Stimulated activated CD4-positive, alpha-beta T cell treated with anti-CD3 and anti-CD28 coated beads, Interleukin-15, amount 100 ng/mL, for 24 hours (primary cell): ENCODE measurements around the gene C4B.
A peak's percentile ranks its signal among the peaks of the same experiment; 100 is the strongest.
"Not testable (repeated sequence)": the region's sequence is repeated elsewhere in the genome, so short reads cannot be mapped to it uniquely, and the experiment has no call there.

ENCODE experiments used
- DNase-seq: peaks from one replicate; pipeline ENCODE4 v3.0.0-alpha.2; 2020

The C4B gene

DNA sequence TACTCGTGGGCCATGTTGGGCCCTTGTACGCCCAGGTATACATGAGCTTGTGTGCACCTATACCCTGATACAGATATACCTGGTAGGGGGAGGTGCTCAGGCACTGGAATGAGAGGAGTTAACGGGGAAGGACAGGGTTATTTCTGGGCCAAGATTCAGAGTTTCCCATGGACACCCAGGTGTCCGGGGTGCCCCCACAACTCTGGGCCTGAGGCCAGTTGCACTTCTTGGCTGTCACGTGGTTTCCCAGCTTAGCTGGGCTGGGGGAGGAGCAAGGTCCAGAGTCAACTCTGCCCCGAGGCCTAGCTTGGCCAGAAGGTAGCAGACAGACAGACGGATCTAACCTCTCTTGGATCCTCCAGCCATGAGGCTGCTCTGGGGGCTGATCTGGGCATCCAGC, 32.9 kb upstream of the C4B start, which contains the start of gene C4A:
Gene C4A (plus strand): TSS at position 314 of the 400 bp plus-strand sequence. CDS start 51 bp downstream, at position 365.
- not testable (repeated sequence) for DNase-seq

DNA sequence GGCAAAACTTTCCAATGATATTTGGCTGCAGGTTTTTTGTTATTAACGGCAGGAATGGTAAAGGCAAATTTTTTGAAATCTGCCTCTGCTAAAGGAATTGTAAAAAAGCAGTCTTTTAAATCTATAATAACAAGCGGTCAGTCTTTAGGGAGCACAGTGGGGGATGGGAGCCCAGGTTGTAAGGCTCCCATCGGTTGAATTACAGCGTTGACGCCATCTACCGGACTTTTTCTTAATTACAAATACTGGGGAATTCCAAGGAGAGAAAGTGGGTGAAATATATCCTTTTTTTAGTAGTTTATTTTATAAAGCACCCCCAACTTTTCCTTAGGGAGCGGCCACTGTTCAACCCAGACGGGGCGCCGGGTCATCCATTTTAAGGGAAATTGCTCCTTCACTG, 25.2 kb upstream of the C4B start:
- not testable (repeated sequence) for DNase-seq

DNA sequence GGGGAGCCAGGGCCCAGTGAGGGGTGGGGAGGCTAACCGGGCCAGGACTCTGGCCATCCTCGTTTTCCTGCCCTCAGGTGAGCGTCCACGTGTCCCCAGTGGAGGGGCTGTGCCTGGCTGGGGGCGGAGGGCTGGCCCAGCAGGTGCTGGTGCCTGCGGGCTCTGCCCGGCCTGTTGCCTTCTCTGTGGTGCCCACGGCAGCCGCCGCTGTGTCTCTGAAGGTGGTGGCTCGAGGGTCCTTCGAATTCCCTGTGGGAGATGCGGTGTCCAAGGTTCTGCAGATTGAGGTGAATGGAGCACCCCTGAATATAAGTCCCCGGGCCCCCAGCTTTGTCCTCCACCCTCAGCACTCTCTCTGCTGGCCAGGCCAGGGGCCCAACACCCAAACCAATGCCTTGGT, 20.2 kb upstream of the C4B start:
- DNase-seq = not testable (repeated sequence)

DNA sequence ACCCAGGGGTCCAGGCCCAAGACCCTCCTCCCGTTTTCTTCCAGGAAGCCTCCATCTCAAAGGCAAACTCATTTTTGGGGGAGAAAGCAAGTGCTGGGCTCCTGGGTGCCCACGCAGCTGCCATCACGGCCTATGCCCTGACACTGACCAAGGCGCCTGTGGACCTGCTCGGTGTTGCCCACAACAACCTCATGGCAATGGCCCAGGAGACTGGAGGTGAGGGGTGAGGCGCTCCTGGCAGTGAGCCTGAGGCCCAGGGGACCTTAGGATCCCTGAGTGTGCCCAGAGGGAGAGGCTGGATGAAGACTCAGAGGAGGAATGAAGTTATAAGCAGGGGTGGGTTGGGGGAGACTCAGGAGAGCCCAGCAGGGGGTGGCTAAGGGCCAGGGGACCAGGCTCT, 18.2 kb upstream of the C4B start:
- not testable (repeated sequence) for DNase-seq

DNA sequence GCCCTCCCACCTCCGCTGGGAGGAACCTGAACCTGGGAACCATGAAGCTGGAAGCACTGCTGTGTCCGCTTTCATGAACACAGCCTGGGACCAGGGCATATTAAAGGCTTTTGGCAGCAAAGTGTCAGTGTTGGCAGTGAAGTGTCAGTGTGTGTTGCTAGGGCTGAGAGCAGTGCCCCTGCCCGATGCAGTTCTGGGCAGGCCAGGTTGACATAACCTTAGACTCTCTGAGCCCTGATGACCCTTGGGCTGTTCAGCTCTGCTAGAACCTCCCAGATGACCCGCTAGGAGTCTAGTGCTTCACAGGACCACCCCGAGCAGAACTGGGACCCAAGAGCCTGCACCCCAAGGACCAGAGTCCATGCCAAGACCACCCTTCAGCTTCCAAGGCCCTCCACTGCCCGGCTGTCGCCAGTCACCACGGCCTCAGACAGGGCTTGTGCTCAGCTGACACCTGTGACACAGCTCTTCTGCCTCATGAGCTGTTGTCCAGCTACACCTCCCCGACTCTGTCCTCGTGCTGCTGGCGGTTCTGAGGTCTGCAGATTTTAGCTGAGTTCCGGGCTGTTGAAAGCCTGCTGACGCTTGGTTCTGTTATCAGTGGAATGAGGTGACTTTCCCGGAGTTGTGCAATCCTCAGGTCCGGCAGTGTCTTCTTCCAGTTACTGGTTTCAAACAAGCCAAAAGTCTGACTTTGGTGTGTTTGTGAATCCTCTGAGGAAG, 11.9 kb upstream of the C4B start:
- DNase-seq = not testable (repeated sequence)

DNA sequence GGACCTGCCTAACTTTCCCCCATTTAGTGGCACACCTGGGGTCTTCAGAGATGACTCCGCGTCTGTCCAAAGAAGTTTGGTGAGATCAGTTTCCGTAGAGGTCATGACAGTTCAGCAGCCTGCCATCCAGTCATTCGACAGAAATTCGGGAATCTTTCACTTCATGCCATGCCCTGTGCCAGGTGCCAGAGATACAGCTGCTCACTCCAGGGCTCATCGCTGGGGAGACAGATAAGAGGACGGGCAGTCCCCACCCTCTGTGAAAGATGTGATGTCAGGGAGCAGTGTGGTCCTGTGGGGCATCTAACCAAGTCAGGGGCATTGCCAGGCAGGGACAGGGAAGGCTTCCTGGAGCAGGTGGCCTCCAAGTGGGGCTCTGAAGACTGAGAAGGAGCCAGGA, 11.3 kb upstream of the C4B start:
- DNase-seq = not testable (repeated sequence)

DNA sequence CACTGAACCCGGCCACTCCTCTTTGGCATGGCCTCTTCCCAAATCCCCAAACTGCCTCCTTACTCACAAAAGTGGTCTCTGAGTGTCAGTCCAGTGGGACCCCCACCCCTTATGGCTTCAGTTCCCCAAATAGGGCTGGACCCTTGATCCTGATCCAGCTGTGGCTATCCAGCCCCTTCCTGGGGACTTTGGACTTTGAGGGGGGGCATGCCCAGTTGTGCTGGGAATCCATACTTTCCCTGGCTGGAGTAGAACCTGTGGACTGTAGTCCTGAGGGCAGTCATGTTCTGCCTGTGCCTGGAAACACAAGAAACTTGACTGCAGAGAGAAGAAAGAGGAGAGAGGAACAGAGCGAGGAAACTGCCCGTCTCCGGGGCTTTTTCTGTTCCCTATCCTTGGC, 10.2 kb upstream of the C4B start:
- DNase-seq = not testable (repeated sequence)

DNA sequence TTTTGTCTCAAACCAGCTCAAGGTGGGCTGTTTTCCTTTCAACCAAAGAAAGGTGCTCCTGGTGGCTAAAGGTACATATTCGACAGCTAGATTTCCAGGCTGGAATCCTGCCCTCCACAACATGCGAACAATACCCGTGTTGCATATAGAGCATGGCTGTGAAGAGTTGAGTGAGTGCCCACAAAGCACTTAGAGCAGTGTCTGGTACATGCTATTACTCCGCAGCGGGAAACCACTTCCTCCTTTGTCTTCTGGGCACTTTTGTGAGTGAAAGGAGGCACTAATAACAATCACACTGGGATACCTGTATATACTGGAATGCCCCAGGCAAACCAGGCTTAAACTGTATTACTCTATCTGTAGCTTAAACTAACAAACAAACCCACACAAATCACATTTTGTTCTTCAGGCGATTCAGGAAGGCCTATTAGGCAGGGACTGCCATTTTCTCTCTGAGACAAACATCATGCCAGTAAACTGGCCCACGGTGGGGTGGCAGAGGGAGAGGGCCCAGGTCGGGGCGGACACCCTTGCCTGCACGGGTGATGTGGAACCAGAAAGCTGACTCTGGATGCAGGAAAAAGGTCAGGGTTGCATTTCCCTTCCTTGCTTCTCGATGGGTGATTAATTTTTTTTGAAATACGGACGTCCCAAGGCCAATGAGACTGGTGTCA, 9.6 kb upstream of the C4B start:
- DNase-seq = not testable (repeated sequence)

DNA sequence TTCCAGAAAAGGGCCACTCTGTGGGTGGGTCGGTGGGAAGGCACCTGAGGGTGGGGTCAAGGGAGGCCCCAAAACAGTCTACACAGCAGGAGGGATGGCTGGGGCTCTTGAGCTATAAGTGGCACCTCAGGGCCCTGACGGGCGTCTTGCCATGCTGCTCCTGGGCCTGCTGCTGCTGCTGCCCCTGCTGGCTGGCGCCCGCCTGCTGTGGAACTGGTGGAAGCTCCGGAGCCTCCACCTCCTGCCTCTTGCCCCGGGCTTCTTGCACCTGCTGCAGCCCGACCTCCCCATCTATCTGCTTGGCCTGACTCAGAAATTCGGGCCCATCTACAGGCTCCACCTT, 9.1 kb upstream of the C4B start:
- DNase-seq = peak; percentile 0

DNA sequence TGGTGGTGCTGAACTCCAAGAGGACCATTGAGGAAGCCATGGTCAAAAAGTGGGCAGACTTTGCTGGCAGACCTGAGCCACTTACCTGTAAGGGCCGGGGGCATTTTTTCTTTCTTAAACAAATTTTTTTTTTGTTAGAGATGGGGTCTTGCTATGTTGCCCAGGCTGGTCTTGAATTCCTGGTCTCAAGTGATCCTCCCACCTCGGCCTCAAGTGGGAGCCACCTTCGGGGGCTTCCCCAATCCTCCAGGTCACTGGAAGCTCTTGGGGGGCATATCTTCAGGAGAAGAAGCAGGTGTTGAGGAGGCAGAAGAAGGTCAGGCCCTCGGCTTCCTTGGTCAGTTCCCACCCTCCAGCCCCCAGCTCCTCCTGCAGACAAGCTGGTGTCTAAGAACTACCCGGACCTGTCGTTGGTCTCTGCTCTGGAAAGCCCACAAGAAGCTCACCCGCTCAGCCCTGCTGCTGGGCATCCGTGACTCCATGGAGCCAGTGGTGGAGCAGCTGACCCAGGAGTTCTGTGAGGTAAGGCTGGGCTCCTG, 8.5 kb upstream of the C4B start:
- DNase-seq = peak; percentile 0

DNA sequence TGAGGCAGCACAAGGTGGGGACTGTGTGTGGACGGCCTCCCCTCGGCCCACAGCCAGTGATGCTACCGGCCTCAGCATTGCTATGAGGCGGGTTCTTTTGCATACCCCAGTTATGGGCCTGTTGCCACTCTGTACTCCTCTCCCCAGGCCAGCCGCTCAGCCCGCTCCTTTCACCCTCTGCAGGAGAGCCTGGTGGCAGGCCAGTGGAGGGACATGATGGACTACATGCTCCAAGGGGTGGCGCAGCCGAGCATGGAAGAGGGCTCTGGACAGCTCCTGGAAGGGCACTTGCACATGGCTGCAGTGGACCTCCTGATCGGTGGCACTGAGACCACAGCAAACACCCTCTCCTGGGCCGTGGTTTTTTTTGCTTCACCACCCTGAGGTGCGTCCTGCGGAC, 7.5 kb upstream of the C4B start:
- DNase-seq = peak; percentile 0

DNA sequence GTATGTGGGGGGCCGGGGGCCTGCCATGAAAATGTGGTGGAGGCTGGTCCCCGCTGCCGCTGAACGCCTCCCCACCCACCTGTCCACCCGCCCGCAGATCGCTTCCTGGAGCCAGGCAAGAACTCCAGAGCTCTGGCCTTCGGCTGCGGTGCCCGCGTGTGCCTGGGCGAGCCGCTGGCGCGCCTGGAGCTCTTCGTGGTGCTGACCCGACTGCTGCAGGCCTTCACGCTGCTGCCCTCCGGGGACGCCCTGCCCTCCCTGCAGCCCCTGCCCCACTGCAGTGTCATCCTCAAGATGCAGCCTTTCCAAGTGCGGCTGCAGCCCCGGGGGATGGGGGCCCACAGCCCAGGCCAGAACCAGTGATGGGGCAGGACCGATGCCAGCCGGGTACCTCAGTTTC, 6.6 kb upstream of the C4B start:
- not testable (repeated sequence) for DNase-seq

DNA sequence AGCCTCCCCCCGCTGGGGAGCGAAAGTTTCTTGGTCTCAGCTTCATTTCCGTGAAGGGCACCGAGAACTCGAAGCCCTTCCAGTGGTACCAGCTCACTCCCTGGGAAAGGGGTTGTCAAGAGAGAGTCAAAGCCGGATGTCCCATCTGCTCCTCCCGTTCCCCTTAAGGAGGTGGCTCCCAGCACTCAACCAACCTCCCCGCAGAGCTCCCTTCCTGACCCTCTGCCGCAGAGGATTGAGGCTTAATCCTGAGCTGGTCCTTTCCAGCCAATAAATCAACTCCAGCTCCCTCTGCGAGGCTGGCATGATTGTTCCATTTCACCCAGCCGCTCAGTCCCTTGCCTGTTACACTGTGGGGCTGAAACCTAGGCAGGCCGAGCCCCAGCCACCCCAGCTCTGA, 6.0 kb upstream of the C4B start:
- DNase-seq = not testable (repeated sequence)

DNA sequence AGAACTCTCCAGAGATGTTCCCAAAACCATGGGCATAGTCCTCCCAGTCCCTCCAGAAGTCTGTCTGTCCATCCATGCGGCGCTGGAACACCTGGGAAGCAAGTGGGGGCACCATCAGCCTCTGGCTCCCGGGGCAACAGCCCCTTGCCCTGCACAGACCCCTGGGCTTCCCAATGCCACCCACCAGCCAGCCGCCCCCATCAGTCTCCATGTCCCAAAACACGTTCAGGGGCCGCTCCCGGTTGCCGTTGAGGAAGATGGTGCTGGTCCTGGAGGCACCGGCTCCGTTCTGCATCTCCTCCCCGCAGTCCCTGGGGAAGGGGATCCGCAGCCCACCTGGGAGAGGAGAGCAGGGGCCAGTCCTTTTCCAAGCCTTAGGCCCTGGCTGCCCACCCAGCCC, 5.1 kb upstream of the C4B start:
- DNase-seq = peak; percentile 0

DNA sequence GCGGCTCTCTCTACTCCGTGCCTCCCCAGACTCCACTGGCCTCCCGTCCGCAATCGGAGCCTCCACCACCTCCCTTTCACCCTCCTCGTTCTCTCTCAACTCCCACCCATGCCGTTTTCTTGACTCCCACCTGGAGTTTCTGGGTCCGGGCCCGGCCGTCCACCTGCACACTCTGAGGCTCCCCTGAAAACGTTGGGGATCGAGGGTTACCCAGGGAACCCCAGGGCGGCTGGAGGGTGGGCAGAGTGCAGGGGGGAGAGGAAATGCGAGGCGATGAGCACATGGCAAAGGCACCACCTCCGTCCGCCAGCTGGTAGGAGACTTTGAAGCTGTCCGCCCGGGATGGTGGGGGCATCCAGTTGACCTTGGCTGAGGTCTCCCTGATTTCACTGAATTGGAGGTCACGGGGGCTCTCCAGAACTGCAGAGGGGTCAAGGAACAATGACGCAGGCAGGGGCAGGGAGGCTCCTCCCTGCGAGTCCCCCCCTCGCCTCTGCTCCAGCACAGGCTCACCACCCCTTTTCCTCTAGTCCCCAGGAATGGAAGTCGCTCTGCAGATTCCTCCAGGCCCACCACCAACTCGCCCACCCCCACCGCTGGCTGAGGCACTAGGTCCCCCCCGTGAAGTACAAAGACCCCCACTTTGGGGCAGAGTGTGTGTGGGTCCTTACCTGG, 3.6 kb upstream of the C4B start:
- DNase-seq = not testable (repeated sequence)

DNA sequence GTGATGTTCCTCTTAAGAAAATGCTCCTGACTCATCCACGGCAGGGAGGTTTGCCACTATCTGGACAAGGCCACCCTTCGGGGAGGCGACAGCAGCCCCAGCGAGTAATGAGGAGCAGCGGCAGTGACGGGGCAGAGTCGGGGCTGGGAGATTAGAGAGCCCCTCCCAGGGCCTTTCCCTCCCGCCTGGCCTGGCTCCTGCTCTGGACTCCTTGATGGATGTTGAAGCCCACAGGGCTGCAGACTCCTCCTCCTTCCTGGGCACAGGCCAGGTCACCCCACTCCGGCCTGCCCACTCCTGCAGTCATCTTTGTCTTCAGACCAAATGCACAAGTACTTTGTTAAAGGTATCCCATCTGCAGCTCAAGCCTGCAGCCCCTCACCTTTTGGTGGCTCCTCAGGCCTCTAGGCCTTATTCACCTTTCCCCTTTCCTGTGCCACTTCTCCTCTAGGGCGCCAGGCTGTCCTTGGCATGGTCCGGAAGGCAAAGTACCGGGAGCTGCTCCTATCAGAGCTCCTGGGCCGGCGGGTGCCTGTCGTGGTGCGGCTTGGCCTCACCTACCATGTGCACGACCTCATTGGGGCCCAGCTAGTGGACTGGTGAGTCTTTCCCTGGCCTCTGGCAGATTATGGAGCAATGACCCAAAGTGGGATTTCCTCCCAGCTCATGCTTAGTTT, 1.5 kb upstream of the C4B start:
- not testable (repeated sequence) for DNase-seq

DNA sequence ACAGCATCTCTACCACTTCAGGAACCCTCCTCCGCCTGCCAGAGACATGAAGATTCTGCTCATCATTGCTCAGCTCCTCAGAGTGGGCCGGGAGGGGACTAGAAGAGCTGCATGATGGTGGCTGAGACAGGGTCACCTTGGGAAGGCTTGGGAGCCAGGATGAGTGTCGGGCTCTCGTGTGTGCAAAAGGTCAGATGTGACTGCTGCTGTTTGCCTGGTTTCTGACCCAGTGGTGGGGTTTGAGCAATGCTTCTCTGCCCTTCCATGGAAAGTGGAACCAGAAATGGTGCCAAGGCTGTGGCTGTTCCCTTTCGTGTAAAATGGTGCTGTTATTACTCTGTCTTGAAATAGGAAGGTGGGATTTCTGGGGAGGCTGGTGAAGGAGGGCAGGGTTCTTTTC, 857 bp upstream of the C4B start:
- DNase-seq = not testable (repeated sequence)

DNA sequence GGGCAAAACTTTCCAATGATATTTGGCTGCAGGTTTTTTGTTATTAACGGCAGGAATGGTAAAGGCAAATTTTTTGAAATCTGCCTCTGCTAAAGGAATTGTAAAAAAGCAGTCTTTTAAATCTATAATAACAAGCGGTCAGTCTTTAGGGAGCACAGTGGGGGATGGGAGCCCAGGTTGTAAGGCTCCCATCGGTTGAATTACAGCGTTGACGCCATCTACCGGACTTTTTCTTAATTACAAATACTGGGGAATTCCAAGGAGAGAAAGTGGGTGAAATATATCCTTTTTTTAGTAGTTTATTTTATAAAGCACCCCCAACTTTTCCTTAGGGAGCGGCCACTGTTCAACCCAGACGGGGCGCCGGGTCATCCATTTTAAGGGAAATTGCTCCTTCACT, 7.5 kb downstream of the C4B start:
- not testable (repeated sequence) for DNase-seq

DNA sequence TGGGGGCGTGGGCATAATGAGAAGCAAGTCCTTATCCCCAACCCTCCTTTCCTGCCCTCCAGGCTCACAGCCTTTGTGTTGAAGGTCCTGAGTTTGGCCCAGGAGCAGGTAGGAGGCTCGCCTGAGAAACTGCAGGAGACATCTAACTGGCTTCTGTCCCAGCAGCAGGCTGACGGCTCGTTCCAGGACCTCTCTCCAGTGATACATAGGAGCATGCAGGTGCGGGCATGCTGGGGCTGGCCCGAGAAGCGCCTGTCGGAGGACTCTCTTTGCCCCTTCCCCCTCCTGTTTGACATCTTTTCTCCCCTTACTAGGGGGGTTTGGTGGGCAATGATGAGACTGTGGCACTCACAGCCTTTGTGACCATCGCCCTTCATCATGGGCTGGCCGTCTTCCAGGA, 14.0 kb downstream of the C4B start:
- not testable (repeated sequence) for DNase-seq

DNA sequence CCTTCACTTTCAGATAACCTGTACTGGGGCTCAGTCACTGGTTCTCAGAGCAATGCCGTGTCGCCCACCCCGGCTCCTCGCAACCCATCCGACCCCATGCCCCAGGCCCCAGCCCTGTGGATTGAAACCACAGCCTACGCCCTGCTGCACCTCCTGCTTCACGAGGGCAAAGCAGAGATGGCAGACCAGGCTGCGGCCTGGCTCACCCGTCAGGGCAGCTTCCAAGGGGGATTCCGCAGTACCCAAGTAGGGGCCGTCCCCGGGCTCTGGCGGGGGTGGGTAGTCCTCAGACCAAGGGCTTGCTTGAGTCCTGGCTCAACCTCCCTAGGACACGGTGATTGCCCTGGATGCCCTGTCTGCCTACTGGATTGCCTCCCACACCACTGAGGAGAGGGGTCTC, 15.0 kb downstream of the C4B start:
- not testable (repeated sequence) for DNase-seq

DNA sequence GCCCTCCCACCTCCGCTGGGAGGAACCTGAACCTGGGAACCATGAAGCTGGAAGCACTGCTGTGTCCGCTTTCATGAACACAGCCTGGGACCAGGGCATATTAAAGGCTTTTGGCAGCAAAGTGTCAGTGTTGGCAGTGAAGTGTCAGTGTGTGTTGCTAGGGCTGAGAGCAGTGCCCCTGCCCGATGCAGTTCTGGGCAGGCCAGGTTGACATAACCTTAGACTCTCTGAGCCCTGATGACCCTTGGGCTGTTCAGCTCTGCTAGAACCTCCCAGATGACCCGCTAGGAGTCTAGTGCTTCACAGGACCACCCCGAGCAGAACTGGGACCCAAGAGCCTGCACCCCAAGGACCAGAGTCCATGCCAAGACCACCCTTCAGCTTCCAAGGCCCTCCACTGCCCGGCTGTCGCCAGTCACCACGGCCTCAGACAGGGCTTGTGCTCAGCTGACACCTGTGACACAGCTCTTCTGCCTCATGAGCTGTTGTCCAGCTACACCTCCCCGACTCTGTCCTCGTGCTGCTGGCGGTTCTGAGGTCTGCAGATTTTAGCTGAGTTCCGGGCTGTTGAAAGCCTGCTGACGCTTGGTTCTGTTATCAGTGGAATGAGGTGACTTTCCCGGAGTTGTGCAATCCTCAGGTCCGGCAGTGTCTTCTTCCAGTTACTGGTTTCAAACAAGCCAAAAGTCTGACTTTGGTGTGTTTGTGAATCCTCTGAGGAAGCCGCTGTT, 20.9 kb downstream of the C4B start:
- not testable (repeated sequence) for DNase-seq

DNA sequence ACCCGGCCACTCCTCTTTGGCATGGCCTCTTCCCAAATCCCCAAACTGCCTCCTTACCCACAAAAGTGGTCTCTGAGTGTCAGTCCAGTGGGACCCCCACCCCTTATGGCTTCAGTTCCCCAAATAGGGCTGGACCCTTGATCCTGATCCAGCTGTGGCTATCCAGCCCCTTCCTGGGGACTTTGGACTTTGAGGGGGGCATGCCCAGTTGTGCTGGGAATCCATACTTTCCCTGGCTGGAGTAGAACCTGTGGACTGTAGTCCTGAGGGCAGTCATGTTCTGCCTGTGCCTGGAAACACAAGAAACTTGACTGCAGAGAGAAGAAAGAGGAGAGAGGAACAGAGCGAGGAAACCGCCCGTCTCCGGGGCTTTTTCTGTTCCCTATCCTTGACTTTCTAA, 22.5 kb downstream of the C4B start:
- not testable (repeated sequence) for DNase-seq
